Measurements from ENCODE around the gene PDK1. TPM values are rescaled to one million over a fixed set of nuclear protein-coding genes. Genes with fewer than 3 reads are reported as not detected.
"Not testable (repeated sequence)": the region's sequence is repeated elsewhere in the genome, so short reads cannot be mapped to it uniquely, and the experiment has no call there.

PDK1 gene
- total RNA-seq, 2 experiments from 2014 or later: 19.2 to 26.0 TPM

DNA sequence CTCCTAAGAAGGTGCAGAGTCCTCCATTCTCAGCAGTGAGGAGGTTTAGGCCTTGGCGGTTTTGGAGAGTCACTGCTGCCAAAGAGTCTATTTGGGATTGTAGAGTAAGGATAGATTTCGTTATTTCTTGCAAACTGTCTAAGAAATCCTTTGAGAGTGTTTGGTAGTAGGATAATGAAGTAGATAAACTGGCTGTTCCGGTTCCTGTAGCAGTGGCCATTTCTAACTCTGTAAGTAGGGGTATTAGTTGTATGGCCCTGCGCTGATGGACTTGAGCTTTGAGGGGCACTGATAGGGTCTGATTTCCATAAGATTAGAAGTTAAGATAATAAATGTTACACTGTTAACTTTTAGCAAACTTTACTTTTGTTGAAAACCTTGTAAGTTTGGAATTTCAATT is 35.5 kb downstream of the PDK1 start:
- H3K4me1 Mint-ChIP-seq: peaks cover 18% of the 10 kb centered on the region
- not testable (repeated sequence) for H3K9me3 Mint-ChIP-seq (ENCODE audit: low read depth); H3K27me3 Mint-ChIP-seq; ATAC-seq; H3K27ac Mint-ChIP-seq; H3K4me3 Mint-ChIP-seq; DNase-seq
- peaks cover 68% of the 10 kb centered on the region for H3K36me3 Mint-ChIP-seq
- CTCF ChIA-PET: interaction anchor here (1.2 kb wide), 1 partner anchor 341 kb away, joined by 3 read pairs; no protein-coding TSS in a partner anchor

DNA sequence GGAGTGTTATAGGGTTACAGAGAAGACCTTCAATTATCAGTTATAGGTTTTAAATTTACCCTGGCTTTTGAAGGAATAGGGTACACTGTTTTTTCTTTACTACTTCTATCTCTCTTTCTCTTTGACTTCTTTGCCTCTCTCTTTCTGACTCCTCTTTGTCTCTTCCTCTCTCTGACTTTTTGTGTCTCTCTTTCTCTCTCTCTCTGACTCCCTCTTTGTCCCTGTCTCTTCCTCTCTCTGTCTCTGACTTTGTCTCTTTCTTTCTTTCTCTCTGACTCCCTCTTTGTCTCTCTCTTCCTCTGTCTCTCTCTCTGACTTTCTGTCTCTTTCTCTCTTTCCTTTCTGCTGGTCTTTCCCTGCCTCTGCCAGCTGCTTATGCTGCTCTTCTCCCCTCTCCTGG is 36.3 kb downstream of the PDK1 start:
- H3K36me3 Mint-ChIP-seq: peaks cover 65% of the 10 kb centered on the region
- CTCF ChIA-PET: interaction anchor here (1.0 kb wide), 1 partner anchor 118 kb away, joined by 4 read pairs; no protein-coding TSS in a partner anchor

DNA sequence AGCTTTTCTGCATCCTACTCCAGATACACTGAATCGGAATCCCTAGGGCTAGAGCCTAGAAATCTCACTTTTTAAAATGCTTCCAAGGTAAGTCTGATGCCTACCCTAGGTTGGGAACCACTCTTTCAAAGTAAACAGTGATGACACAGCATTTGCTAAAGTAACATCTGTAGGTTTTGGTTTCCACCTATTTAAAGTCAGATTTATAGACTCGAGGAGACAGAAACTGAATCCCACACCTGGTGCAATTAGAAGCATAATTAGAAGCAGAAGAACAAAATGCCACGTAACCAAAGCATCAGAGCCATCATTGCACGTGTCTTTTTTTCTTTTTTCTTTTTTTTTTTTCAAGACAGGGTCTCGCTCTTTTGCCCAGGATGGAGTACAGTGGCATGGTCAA is 40.9 kb downstream of the PDK1 start:
- CTCF ChIA-PET: interaction anchor here (1.2 to 1.4 kb wide), 4 partner anchors 27 to 114 kb away, joined by 3 to 5 read pairs (median 3); partner anchors contain the start of gene PDK1
- ATAC-seq (no peak), DNase-seq (no peak)
- peaks cover 3% of the 10 kb centered on the region for H3K4me1 Mint-ChIP-seq
- H3K9me3 Mint-ChIP-seq (ENCODE audit: low read depth): no peaks in the 10 kb centered on the region
- peaks cover 38% of the 10 kb centered on the region for H3K36me3 Mint-ChIP-seq
- H3K27ac Mint-ChIP-seq: no peak overlapping the region
- H3K27me3 Mint-ChIP-seq: no peaks in the 10 kb centered on the region
- H3K4me3 Mint-ChIP-seq: no peak overlapping the region

More for the DNA sequence above, 36.3 kb downstream of the PDK1 start:
- not testable (repeated sequence) for ATAC-seq; H3K27ac Mint-ChIP-seq; H3K9me3 Mint-ChIP-seq (ENCODE audit: low read depth); H3K4me3 Mint-ChIP-seq; H3K27me3 Mint-ChIP-seq; DNase-seq
- peaks cover 10% of the 10 kb centered on the region for H3K4me1 Mint-ChIP-seq

DNA sequence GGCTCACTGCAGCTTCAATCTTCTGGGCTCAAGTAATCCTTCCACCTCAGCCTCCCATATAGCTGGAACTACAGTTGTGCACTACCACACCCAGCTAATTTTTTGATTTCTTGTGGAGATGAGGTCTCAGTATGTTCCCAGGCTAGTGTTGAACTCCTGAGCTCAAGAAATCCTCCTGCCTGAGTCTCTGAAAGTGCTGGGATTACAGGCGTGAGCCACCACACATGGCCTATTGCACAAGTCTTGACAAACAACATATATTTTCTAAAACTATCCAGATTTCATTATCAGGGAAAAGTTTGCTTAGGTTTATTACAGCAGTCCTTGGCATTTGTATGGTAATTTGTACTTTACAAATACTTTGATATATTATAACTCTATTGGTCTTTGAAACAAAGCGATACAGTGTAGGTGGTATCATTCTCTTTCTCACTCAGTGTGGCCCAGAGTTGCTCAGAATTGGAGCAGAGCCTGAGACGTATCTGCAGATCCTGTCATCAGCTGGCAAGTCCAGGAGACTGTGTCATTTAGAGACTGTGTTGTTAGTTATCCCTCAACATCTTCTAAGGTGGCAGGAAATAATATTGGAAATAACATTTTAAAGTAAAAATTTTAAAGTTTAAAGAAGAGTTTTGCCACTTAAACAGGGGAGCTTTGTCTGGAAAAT is 41.4 kb downstream of the PDK1 start:
- no peak for ATAC-seq
- Mint-ChIP-seq H3K4me3 (no peak overlapping the region), H3K27ac (no peak overlapping the region), H3K4me1 (peaks cover 3% of the 10 kb centered on the region), H3K9me3 (ENCODE audit: low read depth) (no peaks in the 10 kb centered on the region), H3K27me3 (no peaks in the 10 kb centered on the region), H3K36me3 (peaks cover 43% of the 10 kb centered on the region)
- CTCF ChIA-PET: interaction anchor here (1.1 to 1.4 kb wide), 4 partner anchors 10 to 114 kb away, joined by 3 to 7 read pairs (median 4); partner anchors contain the start of gene PDK1
- no peak for DNase-seq

GRCh38 chr2:172599947-172600346 is 44.1 kb downstream of the PDK1 start:
- H3K27ac Mint-ChIP-seq: no peak overlapping the region
- H3K27me3 Mint-ChIP-seq: no peaks in the 10 kb centered on the region
- no peak overlapping the region for H3K4me3 Mint-ChIP-seq
- H3K4me1 Mint-ChIP-seq: peaks cover 3% of the 10 kb centered on the region
- CTCF ChIA-PET: no interaction called here
- DNase-seq (no peak), ATAC-seq (no peak)
- peaks cover 44% of the 10 kb centered on the region for H3K36me3 Mint-ChIP-seq
- H3K9me3 Mint-ChIP-seq (ENCODE audit: low read depth): no peaks in the 10 kb centered on the region

- CTCF ChIA-PET: no interaction called here
- H3K9me3 Mint-ChIP-seq (ENCODE audit: low read depth): no peaks in the 10 kb centered on the region
- DNase-seq (no peak), ATAC-seq (no peak)
- H3K27me3 Mint-ChIP-seq: no peaks in the 10 kb centered on the region
- H3K36me3 Mint-ChIP-seq: peaks cover 43% of the 10 kb centered on the region
- peaks cover 3% of the 10 kb centered on the region for H3K4me1 Mint-ChIP-seq
- no peak overlapping the region for H3K4me3 Mint-ChIP-seq
- no peak overlapping the region for H3K27ac Mint-ChIP-seq
These were observed 44.7 kb downstream of the PDK1 start for GRCh38 chr2:172600557-172601008.

- ATAC-seq (no peak), DNase-seq (no peak)
- Mint-ChIP-seq H3K27ac (no peak overlapping the region), H3K36me3 (peaks cover 35% of the 10 kb centered on the region), H3K4me3 (no peak overlapping the region), H3K9me3 (ENCODE audit: low read depth) (no peaks in the 10 kb centered on the region), H3K4me1 (no peaks in the 10 kb centered on the region), H3K27me3 (no peaks in the 10 kb centered on the region)
- CTCF ChIA-PET: interaction anchor here (1.3 kb wide), 1 partner anchor 13 kb away, joined by 3 read pairs; no protein-coding TSS in a partner anchor
These were observed 50.4 kb downstream of the PDK1 start for GRCh38 chr2:172606285-172606684.

DNA sequence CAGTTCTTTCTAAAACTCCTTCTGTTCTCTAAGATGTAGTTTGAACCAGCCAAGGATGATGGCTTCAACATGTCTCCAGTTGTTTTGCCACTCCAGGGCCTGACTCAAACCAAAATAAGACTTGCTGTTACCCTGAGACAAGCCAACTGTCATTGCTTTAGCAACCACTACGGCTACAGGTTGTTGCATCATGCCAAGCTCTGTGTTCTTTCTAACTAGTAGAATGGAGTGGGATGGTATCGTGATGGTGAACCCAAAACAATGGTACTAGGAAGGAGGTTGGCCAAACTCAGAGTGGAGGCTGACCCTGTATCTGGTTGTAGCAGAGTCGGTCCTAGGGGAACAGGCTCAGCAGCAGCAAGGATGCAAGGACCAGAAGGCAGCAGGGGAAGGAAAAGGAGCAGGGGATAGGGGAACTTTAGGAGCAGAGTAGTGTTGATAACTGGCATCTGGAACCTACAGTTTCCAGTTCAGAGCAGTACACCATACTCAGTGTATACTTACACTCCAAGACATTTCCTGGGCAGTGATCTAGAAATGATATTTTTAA is 51.6 kb downstream of the PDK1 start:
- ATAC-seq: no peak
- no peak for DNase-seq
- H3K4me3 Mint-ChIP-seq: no peak overlapping the region
- H3K27ac Mint-ChIP-seq: no peak overlapping the region
- CTCF ChIA-PET: interaction anchor here (1.3 kb wide), 1 partner anchor 14 kb away, joined by 3 read pairs; no protein-coding TSS in a partner anchor
- H3K4me1 Mint-ChIP-seq: no peaks in the 10 kb centered on the region
- H3K36me3 Mint-ChIP-seq: peaks cover 32% of the 10 kb centered on the region
- no peaks in the 10 kb centered on the region for H3K9me3 Mint-ChIP-seq (ENCODE audit: low read depth)
- H3K27me3 Mint-ChIP-seq: no peaks in the 10 kb centered on the region

- DNase-seq (no peak), ATAC-seq (no peak)
- no peaks in the 10 kb centered on the region for H3K27me3 Mint-ChIP-seq
- H3K4me1 Mint-ChIP-seq: no peaks in the 10 kb centered on the region
- peaks cover 23% of the 10 kb centered on the region for H3K36me3 Mint-ChIP-seq
- no peak overlapping the region for H3K4me3 Mint-ChIP-seq
- CTCF ChIA-PET: no interaction called here
- H3K9me3 Mint-ChIP-seq (ENCODE audit: low read depth): no peaks in the 10 kb centered on the region
- no peak overlapping the region for H3K27ac Mint-ChIP-seq
These were observed 53.6 kb downstream of the PDK1 start for GRCh38 chr2:172609488-172609887.

DNA sequence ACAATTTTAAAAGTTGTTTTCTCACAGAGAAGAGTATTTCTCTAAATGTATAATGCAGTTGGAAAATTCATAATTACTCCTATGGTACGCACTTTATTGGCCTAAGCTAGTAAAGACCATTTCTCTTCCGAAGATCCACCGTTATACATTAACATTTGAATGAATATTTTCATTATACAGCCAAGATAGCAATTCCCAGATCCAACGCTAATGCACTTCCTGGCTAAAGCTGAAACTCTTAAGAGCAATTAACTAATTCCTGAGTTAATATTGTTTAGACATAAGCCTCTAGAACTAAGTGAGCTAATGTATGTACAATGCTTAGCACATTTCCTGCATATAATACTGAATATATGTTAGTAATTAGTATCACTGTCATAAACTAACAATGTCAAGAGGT is 56.2 kb downstream of the PDK1 start:
- Mint-ChIP-seq H3K4me1 (no peaks in the 10 kb centered on the region), H3K27ac (no peak overlapping the region), H3K27me3 (no peaks in the 10 kb centered on the region), H3K9me3 (ENCODE audit: low read depth) (no peaks in the 10 kb centered on the region), H3K4me3 (no peak overlapping the region), H3K36me3 (peaks cover 7% of the 10 kb centered on the region)
- no peak for ATAC-seq
- CTCF ChIA-PET: no interaction called here
- no peak for DNase-seq

- no peak overlapping the region for H3K27ac Mint-ChIP-seq
- CTCF ChIA-PET: no interaction called here
- no peaks in the 10 kb centered on the region for H3K27me3 Mint-ChIP-seq
- no peak for DNase-seq
- H3K4me3 Mint-ChIP-seq: no peak overlapping the region
- H3K36me3 Mint-ChIP-seq: peaks cover 7% of the 10 kb centered on the region
- no peaks in the 10 kb centered on the region for H3K4me1 Mint-ChIP-seq
- ATAC-seq: no peak
- no peaks in the 10 kb centered on the region for H3K9me3 Mint-ChIP-seq (ENCODE audit: low read depth)
These were observed 57.1 kb downstream of the PDK1 start for GRCh38 chr2:172613040-172613439.

GRCh38 chr2:172613615-172614231 is 57.8 kb downstream of the PDK1 start:
- H3K4me1 Mint-ChIP-seq: no peaks in the 10 kb centered on the region
- ATAC-seq (no peak), DNase-seq (no peak)
- H3K4me3 Mint-ChIP-seq: no peak overlapping the region
- peaks cover 7% of the 10 kb centered on the region for H3K36me3 Mint-ChIP-seq
- H3K27ac Mint-ChIP-seq: no peak overlapping the region
- no peaks in the 10 kb centered on the region for H3K9me3 Mint-ChIP-seq (ENCODE audit: low read depth)
- H3K27me3 Mint-ChIP-seq: no peaks in the 10 kb centered on the region
- CTCF ChIA-PET: no interaction called here

DNA sequence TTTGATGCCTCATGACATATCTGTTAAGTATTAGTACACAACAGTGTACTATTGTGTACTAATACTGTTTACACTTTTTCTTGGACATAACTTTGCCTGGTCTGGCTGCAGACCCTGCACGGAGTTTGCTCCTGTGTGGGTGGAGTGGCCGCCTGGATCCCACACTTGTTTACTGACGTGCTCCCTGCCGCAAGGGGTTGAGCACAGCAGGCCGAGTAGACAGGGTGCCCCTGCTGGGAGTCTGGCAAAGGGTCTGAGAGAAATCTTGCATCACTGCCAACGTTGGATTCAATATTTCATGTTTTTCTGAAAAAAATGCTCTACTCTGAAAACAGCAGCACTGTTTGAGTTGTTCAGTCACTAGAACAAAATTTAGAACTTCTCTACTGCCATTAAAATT is 59.0 kb downstream of the PDK1 start:
- no peaks in the 10 kb centered on the region for H3K27me3 Mint-ChIP-seq
- no peak overlapping the region for H3K27ac Mint-ChIP-seq
- H3K4me3 Mint-ChIP-seq: no peak overlapping the region
- H3K4me1 Mint-ChIP-seq: no peaks in the 10 kb centered on the region
- CTCF ChIA-PET: no interaction called here
- no peak for ATAC-seq
- H3K36me3 Mint-ChIP-seq: peaks cover 7% of the 10 kb centered on the region
- H3K9me3 Mint-ChIP-seq (ENCODE audit: low read depth): no peaks in the 10 kb centered on the region
- DNase-seq: no peak

Measured in activated CD8-positive, alpha-beta memory T cell treated with anti-CD3 and anti-CD28 coated beads, Interleukin-2, amount 10 ng/mL, durations not matched to agents 7 days and 5 days (primary cell).